GM12873 (cell line): ENCODE results near the gene LRPPRC.

ENCODE experiments used
- CTCF ChIP-seq: IDR thresholded peaks from 2 replicates; pipeline ENCODE4 v1.5.1; 2012; ENCODE audit warnings: low read depth, mild to moderate bottlenecking, moderate library complexity, low read length, control low read depth; ENCODE audit not compliant: insufficient read depth; ENCODE audit errors: missing control alignments

LRPPRC gene

DNA sequence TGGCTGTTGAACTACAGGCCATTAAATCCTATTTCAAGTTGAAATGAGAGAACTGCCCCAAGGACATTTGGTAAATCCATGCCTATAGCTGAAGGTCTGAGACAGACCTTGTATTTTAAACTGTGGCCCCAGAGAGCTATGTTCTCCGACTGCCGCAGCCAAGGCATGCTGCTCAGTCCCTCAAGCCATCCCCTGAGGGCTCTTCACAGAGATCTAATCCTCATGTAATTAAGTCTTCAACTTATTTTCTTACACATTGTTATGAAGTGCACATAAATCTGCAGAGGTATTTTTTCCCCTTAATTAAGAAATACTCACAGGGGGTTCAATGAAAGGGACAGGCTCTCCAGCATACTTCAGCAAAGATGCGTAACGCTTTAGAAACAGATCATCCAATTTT lies 106.4 kb downstream of the LRPPRC start:
- no peak for TF ChIP-seq CTCF

- no peak for TF ChIP-seq CTCF
These were observed 108.6 kb downstream of the LRPPRC start for GRCh38 chr2:43887176-43887575.

DNA sequence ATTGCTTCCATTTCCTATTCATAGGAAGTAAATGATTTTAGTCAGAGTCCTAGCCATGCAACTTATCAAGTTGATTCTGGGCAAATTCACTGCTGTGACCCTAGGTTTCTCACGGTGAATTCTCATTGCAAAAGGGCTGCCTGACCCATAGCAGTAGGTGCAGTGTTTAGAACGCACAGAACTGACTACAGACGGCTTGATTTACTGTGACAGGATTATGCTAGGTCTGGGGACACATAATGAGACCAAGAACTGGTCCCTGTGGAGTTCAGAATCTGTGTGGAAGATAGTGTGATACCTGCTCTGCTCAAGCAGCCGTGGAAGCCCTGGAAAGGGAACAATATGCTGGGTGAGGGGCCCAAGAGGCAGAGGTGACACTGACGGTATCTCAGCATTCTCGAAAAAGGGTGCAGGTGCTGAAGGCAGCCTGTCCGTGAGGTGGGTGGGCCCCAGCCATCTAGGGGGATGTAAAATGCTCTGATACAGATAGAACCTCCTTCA lies 110.6 kb downstream of the LRPPRC start:
- no peak for TF ChIP-seq CTCF

GRCh38 chr2:43884689-43885088 lies 111.1 kb downstream of the LRPPRC start:
- no peak for TF ChIP-seq CTCF

- TF ChIP-seq CTCF, result no peak
These were observed 113.5 kb downstream of the LRPPRC start for GRCh38 chr2:43882312-43882711.

GRCh38 chr2:43880952-43881351 lies 114.8 kb downstream of the LRPPRC start:
- TF ChIP-seq CTCF, result no peak

GRCh38 chr2:43880471-43880870 lies 115.3 kb downstream of the LRPPRC start:
- TF ChIP-seq CTCF, result no peak
